22Rv1 (cell line): ENCODE measurements around the gene PPP1R9B.

Source experiments
- CTCF ChIP-seq: fragments of 450-650 bp; IDR thresholded peaks from 2 replicates; pipeline ENCODE4 v1.5.1; 2017; ENCODE audit warnings: mild to moderate bottlenecking
- ZFX ChIP-seq: fragments of 450-650 bp; IDR thresholded peaks from 2 replicates; pipeline ENCODE4 v1.6.1; 2017; ENCODE audit warnings: antibody characterized with exemption, borderline replicate concordance

- TF ChIP-seq CTCF (no peak), ZFX (no peak)
Measured at GRCh38 chr17:50151937-50152547, 1.6 kb upstream of the PPP1R9B start.
